Suppressor macrophage (primary cell): ENCODE data around the gene NEK1.

ENCODE experiments used
- DNase-seq, 4 experiments: peaks; one replicate each; pipeline ENCODE4 v3.0.0-alpha.2; 2020 to 2022
- total RNA-seq, 17 experiments: gene quantifications; one replicate each; lab custom pipeline; 2026; ENCODE audit warnings: mixed read lengths in 6 of 17, inconsistent platforms in 3 of 17; lab: John Stamatoyannopoulos, UW

NEK1 gene, protein sequence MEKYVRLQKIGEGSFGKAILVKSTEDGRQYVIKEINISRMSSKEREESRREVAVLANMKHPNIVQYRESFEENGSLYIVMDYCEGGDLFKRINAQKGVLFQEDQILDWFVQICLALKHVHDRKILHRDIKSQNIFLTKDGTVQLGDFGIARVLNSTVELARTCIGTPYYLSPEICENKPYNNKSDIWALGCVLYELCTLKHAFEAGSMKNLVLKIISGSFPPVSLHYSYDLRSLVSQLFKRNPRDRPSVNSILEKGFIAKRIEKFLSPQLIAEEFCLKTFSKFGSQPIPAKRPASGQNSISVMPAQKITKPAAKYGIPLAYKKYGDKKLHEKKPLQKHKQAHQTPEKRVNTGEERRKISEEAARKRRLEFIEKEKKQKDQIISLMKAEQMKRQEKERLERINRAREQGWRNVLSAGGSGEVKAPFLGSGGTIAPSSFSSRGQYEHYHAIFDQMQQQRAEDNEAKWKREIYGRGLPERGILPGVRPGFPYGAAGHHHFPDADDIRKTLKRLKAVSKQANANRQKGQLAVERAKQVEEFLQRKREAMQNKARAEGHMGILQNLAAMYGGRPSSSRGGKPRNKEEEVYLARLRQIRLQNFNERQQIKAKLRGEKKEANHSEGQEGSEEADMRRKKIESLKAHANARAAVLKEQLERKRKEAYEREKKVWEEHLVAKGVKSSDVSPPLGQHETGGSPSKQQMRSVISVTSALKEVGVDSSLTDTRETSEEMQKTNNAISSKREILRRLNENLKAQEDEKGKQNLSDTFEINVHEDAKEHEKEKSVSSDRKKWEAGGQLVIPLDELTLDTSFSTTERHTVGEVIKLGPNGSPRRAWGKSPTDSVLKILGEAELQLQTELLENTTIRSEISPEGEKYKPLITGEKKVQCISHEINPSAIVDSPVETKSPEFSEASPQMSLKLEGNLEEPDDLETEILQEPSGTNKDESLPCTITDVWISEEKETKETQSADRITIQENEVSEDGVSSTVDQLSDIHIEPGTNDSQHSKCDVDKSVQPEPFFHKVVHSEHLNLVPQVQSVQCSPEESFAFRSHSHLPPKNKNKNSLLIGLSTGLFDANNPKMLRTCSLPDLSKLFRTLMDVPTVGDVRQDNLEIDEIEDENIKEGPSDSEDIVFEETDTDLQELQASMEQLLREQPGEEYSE (N-terminal part only)
- total RNA-seq, result 3.4 to 20.2 (median 13.1) reads per million in 17 experiments

GRCh38 chr4:169611991-169612870 lies at the start of gene NEK1:
Gene NEK1 (minus strand): TSS chr4:169612583. CDS start chr4:169602630, 9,953 bp downstream.
- DNase-seq, result peak; percentile 94 to 97 (median 95)

DNA sequence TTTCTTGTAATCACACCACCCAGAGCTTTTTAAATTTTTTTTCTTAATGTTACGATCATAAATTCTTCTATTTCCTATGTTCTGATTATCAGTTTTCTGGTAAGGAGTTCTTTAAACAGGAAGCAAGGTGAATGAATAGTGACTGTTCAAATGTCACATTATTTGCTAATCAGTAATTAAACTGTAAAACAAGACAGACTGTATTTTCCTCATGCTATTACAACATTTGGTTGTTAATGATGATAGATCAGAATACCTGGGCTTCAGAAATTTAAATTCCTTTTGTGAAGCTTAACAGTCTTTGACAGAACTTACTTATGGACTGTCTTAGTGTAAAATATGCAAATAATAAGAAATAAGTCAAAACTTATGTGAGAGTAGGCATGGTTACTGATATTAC lies 49.4 kb upstream of the NEK1 start:
- no peak for DNase-seq

- DNase-seq, result peak in 2 of 4 experiments; percentile 2 to 13
These were observed 48.5 kb upstream of the NEK1 start for GRCh38 chr4:169660929-169661328.

GRCh38 chr4:169659716-169660670 lies 47.6 kb upstream of the NEK1 start:
- peak; percentile 87 to 97 (median 92) for DNase-seq

GRCh38 chr4:169658975-169659715 lies 46.8 kb upstream of the NEK1 start:
- DNase-seq, result peak in 2 of 4 experiments; percentile 1 to 26

DNA sequence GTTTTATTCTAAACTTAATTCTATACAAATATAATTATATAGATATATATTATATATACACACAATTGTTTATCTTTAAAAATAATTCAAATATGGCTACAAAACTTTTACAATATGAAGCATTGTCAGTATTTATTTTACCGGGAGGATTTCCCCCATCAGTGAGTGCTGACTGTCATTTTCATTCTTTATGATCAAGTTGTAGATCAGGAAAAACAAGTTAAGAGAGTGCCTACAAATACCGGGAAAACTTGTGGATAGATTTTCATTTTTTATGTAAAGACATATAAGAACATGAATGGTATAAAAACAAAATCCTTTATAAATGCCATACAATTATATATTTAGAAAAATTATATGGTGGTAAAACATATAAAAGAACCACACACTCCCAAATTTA lies 45.8 kb upstream of the NEK1 start:
- no peak for DNase-seq

GRCh38 chr4:169657470-169658107 lies 45.2 kb upstream of the NEK1 start:
- DNase-seq, result peak in 2 of 4 experiments; percentile 29 to 39

- DNase-seq, result no peak
These were observed 43.0 kb upstream of the NEK1 start for GRCh38 chr4:169655401-169655800.

- no peak for DNase-seq
These were observed 40.2 kb upstream of the NEK1 start for GRCh38 chr4:169652535-169652934.

DNA sequence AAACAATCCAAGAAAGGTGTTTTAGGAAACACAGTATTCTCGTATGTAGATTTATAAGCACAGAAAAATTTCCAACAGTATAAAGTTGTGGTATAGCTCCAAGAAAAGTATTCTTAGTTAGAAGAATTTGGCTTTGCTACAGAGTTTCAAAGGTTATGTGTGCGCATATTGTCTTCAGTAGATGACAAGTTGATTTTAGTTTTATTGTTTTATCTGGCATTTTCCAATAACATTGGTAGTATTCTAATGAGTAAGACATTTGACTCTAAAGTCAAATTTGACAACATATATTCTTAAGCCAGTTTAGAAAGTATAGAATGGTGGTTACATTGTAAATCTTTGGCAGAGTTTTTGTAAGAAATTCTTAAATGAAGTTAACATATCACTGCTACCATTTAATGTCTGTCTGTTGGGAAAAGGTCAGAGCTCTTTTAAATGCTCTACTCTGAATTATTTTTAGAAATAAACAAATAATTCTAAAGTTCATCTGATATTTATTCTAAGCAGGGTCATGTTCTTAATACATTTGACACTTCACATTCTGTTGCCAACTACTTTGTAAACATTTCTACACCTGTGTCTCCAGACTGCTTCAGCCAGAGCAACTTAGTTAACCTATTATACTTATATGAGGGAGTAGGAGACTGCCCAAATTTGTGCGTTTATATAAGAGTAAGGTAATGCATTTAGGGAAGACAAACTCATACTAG lies 38.0 kb upstream of the NEK1 start:
- DNase-seq, result no peak

- no peak for DNase-seq
These were observed 37.3 kb upstream of the NEK1 start for GRCh38 chr4:169649545-169650226.

GRCh38 chr4:169645627-169646026 lies 33.2 kb upstream of the NEK1 start:
- DNase-seq, result no peak

DNA sequence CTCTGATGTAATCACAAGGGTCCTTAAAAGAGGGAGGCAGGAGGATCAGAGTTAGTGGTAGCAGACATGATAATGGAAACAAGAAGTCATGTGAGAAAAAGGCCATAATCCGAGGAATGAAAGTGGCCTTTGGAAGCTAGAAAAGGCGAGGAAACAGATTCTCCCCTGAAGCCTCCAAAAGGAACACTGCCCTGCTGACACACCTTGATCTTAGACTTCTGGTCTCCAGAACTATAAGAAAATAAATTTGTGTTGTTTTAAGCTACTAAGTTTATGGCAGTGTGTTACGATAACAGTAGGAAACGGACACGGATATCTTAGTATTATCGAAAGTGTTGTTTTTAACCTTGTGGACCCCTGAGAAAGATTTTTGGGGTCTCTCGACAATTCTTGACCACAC lies 32.4 kb upstream of the NEK1 start:
- no peak for DNase-seq

DNA sequence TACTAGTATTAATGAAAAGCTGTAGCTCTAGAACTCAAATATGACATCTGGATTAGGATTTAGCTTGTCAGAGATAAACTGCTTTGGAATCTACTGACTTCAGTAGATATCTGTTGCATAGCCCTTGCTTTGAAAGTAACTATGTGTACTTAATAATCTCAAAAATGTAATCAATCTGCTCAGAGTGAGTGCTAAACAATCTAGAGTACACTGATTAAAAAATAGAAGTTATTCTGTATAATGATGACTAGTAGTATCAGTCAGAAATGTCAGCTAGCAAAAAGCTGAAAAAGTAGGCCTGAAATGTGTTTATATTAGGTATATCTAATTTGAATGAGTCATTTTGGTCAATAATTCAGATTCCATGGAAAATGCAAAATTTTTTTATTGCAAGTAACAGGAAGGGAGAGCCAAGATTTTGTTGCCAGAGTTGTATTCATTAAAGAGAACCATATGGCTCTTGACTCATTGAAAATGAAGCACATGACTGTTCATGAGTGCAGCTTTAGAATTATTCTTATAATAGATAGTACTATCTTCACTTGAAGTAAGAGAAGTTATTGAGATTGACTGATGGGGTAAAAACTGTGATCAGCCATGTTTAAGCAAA lies 28.0 kb upstream of the NEK1 start:
- DNase-seq, result no peak

DNA sequence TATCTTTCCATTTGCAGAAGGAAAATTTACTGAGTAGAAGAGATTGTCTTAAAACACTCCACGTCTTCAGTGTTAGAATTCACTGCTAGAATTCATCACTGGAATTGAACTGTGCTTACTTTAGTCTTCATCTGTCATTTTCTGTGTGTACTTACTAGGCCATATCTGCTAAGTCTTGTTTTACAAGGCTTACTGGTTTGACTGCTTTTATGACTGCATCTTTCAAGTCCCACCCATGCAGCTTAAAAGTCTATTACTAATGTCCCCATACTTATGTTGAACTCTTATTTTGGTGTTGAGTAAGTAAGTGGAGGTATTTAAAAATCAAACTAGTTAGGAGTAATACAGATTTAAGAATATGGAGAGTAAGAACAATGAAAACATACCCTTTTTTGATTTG lies 22.6 kb upstream of the NEK1 start:
- no peak for DNase-seq

GRCh38 chr4:169632896-169633295 lies 20.5 kb upstream of the NEK1 start:
- no peak for DNase-seq

DNA sequence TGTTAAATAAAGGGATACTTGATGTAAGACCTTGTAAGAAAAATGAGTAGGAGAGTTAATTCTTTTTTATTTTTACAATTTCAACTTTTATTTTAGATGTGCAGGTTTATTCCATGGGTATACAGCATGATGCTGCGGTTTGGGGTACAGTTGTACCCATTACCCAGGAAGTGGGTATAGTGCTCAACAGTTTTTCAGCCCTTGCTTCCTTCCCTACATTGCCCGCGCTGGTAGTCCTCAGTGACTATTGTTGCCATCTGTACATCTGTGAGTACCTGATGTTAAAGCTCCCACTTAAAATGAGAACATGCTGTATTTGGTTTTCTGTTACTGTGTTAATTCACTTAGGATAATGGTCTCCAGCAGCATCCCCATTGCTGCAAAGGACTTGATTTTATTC lies 17.7 kb upstream of the NEK1 start:
- no peak for DNase-seq

DNA sequence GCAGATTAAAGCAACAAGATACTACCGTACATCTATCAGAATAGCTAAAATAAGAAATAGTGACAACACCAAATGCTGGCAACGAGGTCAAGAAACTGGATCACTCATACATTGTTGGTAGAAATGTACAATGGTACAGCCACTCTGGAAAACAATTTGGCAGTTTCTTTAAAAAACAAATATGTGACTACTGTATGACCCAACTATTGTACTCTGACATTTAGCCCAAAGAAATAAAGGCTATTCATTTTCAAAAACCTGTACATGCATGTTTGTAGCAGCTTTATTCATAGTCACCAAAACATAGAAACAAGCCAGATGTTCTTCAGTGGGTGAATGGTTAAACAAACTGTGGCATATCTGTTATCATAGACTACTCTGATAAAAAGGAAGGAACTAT lies 16.2 kb upstream of the NEK1 start:
- DNase-seq, result no peak
